ENCODE data around the gene DNAH10.

DNAH10 gene

DNA sequence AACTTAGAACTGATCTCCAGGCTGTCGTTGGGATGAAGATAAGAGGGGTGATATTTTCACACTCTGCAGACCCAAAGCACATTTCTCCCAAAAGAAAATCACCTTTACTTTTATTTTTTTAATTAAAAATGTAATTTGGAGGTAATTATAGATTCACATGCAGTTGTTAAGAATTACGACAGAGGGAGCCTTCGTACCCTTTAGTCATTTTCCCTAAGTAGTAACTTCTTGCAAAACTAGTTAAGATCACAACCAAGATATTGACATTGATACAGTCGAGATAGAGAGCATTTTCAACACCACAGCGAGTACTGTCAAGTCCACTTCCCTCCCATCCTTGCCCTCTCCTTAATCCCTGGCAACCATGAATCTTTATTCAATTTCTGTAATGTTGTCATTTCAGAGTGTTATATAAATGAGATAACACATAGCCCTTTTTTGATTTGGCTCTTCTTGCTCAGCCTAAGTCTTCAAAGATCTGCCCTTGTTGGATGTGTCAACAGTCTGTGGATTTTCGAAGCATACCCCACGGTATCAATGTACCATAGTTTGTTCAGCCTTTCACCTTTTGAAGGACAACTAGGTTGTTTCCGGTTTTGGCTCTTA lies 39.6 kb downstream of the DNAH10 start:
- DNase-seq: no peak

DNA sequence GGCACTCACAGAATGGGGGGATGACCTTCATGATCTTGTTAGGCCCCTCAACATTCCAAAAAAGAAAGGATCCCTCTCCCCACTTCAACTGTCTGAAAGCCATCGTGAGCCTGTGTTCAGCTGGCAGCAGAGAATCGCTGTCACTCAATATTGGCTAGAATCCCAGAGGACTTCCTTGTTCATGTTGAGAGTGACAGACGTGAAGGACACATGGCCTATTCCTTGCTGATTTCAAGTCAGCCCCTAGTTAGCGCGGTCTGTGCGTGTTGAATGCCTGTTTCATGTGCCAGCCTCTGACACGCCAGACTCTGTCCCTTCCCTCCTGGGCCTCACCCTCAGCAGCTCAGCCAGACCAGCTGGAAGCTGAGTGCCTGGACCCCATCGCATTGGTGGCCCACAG lies 43.1 kb downstream of the DNAH10 start:
- DNase-seq: no peak

GRCh38 chr12:123807002-123807401 lies 44.9 kb downstream of the DNAH10 start:
- DNase-seq: no peak

GRCh38 chr12:123807670-123808069 lies 45.6 kb downstream of the DNAH10 start:
- no peak for DNase-seq

DNA sequence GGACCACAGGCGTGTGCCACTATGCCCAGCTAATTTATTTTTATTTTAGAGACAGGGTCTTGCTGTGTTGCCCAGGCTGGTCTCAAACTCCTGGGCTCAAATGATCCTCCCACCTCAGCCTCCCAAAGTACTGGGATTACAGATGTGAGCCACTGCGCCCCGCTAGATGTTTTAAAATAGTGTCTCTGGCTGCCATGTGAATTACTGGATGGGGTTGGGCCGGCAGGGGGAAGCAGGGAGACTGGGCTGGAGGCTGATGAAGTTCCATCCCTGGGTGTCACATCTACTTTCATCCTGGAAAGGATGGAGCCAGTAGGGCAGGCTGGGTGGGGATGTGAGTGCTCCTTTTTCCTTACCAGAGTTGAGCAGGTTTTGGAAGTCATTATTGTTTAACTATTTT lies 46.1 kb downstream of the DNAH10 start:
- DNase-seq: no peak

GRCh38 chr12:123813349-123813748 lies 51.2 kb downstream of the DNAH10 start:
- DNase-seq: no peak

GRCh38 chr12:123815968-123816367 lies 53.9 kb downstream of the DNAH10 start:
- DNase-seq: no peak

DNA sequence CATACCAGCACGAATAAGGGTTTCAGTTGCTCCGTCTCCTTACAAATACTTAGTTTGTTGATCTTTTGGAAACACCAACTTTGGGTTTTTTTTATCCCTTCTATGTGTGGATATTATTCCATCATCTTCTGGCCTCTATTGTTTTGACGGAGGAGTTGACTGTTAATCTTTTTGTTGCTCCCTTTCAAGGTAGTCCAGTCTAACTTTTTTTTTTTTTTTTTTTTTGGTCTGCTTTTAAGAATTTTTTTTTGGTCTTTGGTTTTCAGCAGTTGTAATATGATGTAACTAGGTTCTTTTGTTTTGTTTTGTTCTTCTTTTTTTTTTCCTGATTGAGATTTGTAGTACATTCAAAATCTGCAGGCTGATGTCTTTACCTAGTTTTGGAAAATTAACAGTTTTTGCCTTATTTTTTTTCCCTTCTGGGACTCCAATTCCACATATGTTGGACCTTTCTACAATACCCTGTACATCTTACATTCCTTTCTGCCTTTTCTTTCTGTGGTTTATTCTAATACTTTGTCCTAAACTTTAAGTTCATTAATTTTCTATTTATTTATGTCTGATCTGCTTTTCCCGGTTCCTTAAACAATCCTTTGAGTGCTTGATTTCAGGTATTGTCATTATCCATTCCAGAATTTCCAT lies 54.9 kb downstream of the DNAH10 start:
- no peak for DNase-seq

- no peak for DNase-seq
These were observed 60.7 kb downstream of the DNAH10 start for GRCh38 chr12:123822804-123823203.

GRCh38 chr12:123828120-123828519 lies 66.0 kb downstream of the DNAH10 start:
- DNase-seq: no peak

- no peak for DNase-seq
These were observed 66.9 kb downstream of the DNAH10 start for GRCh38 chr12:123828854-123829547.

GRCh38 chr12:123829561-123829960 lies 67.5 kb downstream of the DNAH10 start:
- DNase-seq: no peak

- no peak for DNase-seq
These were observed 68.6 kb downstream of the DNAH10 start for GRCh38 chr12:123830675-123831074.

DNA sequence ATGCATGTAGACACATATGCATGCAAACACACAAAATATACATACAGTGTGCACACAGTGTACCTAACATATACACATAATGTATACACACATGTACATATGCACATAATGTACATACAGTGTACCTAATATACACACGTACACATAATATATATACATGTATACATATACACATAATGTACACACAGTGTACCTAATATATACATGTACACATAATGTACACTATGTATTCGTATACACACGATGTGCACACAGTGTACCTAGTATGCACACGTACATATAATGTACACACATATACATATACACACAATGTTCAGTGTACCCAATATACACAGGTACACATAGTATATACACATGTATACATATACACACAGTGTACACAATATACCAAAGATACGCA lies 70.0 kb downstream of the DNAH10 start:
- no peak for DNase-seq

DNA sequence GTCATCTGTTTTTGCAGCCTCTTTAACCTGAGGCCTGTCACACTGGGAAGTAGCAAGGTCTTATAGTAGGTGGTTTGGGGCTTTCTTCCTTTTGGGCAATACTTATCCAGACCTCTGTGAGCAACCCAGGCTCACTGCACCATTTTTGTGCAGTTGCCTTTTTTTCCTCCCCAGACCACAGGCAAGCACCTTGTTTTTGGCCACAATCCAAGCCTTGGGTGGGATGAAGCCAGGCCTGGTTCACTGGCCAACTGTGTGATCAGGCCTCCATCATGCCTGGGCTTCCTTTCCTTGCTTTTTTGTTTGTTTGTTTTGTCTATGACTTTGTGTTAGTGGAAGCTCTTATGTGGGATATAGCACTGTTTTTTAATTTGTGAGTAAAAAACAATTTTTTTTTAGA lies 71.7 kb downstream of the DNAH10 start:
- DNase-seq: no peak

GRCh38 chr12:123834845-123835244 lies 72.7 kb downstream of the DNAH10 start:
- no peak for DNase-seq

DNA sequence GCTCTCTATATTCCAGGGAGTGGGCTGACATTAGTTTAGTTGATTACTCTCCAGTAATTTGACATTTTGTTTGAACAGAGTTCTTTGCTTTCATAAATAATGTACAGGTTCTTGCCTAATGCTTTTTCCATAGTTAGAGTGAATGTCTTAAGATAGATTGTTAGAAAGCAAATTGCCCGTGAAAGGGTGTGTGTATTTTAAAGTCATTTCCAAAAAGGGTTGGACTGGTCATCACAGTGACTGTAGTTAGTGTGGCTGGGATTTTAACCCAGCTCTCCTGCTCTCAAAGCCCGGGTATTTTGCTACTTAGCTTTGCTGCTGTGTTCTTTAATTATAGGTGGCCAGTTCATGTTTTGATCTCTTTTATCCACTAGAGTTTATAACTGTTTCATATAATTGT lies 74.2 kb downstream of the DNAH10 start:
- no peak for DNase-seq

GRCh38 chr12:123839826-123840225 lies 77.7 kb downstream of the DNAH10 start:
- no peak for DNase-seq

DNA sequence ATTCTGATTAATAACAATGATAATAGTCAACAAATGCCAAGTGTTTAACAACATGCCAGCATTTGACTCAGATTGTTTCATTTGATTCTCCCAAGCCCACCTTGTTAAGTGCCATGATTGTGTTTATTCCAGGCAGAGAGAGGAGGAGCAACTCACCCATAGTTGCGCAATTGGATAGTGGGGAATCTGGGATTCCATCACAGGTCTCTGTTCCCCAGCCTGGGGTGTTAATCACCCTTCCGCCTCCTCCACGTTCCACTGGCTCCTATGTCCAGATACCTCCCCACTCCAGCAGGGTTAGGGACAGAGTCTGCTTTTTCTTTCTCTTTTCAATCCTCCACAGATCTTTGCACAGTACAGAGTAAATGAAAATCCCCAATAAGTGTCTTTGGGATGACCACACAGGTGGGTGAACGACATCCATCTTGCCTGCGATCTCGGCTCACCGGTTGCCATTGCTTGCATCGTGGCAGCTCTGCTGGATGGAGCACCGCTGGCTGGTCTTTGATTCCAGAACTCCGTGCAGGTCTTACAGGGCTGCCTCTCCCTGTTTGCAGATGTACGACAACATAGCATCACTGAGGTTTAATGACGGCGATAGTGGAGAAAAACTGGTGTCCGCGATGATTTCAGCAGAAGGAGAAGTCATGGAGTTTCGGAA lies 78.8 kb downstream of the DNAH10 start:
- DNase-seq: no peak

DNA sequence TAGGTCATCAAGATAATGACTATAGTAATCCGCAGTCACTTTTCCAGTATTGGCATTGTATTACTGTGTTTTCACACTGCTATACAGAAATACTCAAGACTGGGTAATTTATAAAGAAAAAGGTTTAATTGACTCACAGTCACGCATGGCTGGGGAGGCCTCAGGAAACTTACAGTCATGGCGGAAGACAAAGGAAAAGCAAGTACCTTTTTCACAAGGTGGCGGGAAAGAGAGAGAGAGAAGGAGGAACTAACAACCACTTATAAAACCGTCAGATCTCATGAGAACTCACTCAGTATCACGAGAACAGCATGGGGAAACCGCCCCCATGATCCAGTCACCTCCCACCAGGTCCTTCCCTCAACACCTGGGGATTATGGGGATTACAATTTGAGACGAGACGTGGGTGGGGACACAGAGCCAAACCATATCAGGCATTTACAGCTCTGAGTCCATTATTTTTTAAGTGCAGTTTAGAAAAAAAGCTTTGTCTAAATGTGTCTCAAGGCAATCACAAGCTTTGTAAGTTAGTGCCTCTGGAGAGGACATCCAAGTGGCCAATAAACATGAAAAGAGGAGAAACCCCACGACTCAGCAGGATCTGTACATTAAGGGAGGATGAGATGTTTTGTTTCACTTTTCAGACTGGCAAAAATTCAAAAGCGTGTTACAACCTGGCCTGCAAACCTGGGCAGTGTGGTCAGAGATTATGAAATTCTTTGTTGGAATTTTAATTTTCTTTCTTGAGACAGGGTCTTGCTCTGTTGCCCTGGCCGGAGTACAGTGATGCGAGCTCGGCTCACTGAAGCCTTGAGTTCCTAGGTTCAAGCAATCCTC lies 82.0 kb downstream of the DNAH10 start:
- no peak for DNase-seq

DNA sequence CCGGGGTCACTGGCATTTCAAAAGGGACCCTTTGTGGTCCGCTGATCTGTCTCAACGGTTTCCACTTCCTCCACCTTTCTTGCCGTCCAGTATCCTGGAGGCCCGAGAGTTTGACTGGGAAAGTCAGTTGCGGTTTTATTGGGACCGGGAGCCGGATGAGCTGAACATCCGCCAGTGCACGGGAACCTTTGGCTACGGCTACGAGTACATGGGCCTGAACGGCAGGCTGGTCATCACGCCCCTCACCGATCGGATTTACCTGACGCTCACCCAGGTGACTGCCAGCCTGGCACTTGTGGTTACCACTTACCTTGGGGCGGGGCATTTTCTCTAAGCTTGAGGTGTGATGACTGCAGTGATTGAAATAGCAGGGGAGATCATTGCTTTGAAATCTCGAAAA lies 83.8 kb downstream of the DNAH10 start:
- no peak for DNase-seq

GRCh38 chr12:123846340-123846739 lies 84.2 kb downstream of the DNAH10 start:
- DNase-seq: no peak

DNA sequence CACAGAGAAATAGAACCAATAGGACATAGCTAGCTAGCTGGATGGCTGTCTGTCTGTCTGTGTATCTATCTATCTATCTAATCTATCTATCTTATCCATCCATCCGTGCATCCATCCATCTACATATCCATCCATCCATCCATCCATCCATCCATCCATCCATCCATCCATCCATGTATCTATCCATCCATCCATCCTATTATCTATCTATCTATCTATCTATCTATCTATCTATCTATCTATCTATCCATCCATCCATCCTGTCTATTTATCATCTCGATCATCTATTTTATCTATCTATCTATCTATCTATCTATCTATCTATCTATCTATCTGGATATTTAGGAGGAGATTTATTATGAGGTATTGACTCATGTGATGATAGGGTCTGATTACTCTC lies 84.9 kb downstream of the DNAH10 start:
- DNase-seq: no peak

Data from stimulated activated CD4-positive, alpha-beta T cell treated with anti-CD3 and anti-CD28 coated beads, Interleukin-12 subunit alpha, Interleukin-12 subunit beta, amount 100 ng/mL, for 4 hours (primary cell).